Upper lobe of right lung (tissue), 1 donor: Measurements from ENCODE around the gene COL6A1. TPM values are rescaled to one million over a fixed set of nuclear protein-coding genes. Genes with fewer than 3 reads are reported as not detected.

Source experiments
- ATAC-seq: fragments of 200-7000 bp; cut with Tn5 transposase; one replicate; pipeline ENCODE4 v1.9.1; 2020; ENCODE audit warnings: mild to moderate bottlenecking, moderate library complexity
- DNase-seq: peaks from one replicate; pipeline ENCODE4 v3.0.0-alpha.2; 2020
- H3K27ac ChIP-seq: fragments of 200-600 bp; one replicate; pipeline ENCODE4 v1.8.0; 2022
- H3K27me3 ChIP-seq: fragments of 200-600 bp; one replicate; pipeline ENCODE4 v1.8.0; 2022; ENCODE audit warnings: mild to moderate bottlenecking
- H3K36me3 ChIP-seq: fragments of 200-600 bp; one replicate; pipeline ENCODE4 v1.8.0; 2022
- H3K4me1 ChIP-seq: fragments of 200-600 bp; one replicate; pipeline ENCODE4 v1.8.0; 2022
- H3K4me3 ChIP-seq: fragments of 200-600 bp; one replicate; pipeline ENCODE4 v1.8.0; 2022; ENCODE audit warnings: mild to moderate bottlenecking
- H3K9me3 ChIP-seq: fragments of 200-600 bp; one replicate; pipeline ENCODE4 v1.8.0; 2022
- intact Hi-C: fragments of 100-400 bp; cut with DNase I; formaldehyde crosslinking; loops from one replicate; pipeline ENCODE4 v1.11.0; 2022
- total RNA-seq: library from RNA; stranded (reverse); fragmentation: NEBNext Ultra II Directional; extraction: Animal tissue kit (Norgen Biotek cat#: 25700); gene quantifications from one replicate; pipeline ENCODE4 v1.2.1, GENCODE V29; 2021
- TF ChIP-seq, protein P1 (sequence below): fragments of 200-600 bp; IDR thresholded peaks from one replicate; pipeline ENCODE4 v1.8.0; 2022; ENCODE audit warnings: antibody characterized with exemption
- donor health status: DM: no; HTN: yes; CAD: no; lungs with severe emphysema.

Gene COL6A1
- total RNA-seq, 1 donor from 2014 or later: 175 TPM

GRCh38 chr21:45990741-45991605, 9.4 kb downstream of the COL6A1 start:
- H3K27ac ChIP-seq: no peak overlapping the region
- H3K36me3 ChIP-seq: peaks cover 18% of the 10 kb centered on the region
- peak; percentile 61 for DNase-seq
- ATAC-seq: no peak
- no peaks in the 10 kb centered on the region for H3K9me3 ChIP-seq
- H3K27me3 ChIP-seq: no peaks in the 10 kb centered on the region
- H3K4me1 ChIP-seq: no peaks in the 10 kb centered on the region
- no peak overlapping the region for H3K4me3 ChIP-seq
- TF ChIP-seq, protein P1, sequence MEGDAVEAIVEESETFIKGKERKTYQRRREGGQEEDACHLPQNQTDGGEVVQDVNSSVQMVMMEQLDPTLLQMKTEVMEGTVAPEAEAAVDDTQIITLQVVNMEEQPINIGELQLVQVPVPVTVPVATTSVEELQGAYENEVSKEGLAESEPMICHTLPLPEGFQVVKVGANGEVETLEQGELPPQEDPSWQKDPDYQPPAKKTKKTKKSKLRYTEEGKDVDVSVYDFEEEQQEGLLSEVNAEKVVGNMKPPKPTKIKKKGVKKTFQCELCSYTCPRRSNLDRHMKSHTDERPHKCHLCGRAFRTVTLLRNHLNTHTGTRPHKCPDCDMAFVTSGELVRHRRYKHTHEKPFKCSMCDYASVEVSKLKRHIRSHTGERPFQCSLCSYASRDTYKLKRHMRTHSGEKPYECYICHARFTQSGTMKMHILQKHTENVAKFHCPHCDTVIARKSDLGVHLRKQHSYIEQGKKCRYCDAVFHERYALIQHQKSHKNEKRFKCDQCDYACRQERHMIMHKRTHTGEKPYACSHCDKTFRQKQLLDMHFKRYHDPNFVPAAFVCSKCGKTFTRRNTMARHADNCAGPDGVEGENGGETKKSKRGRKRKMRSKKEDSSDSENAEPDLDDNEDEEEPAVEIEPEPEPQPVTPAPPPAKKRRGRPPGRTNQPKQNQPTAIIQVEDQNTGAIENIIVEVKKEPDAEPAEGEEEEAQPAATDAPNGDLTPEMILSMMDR: no peak
- intact Hi-C loops: no loop called here

GRCh38 chr21:45991606-45992300, 10.2 kb downstream of the COL6A1 start:
- H3K36me3 ChIP-seq: peaks cover 10% of the 10 kb centered on the region

GRCh38 chr21:45992301-45993209, 11.0 kb downstream of the COL6A1 start:
- Histone ChIP-seq H3K27me3 (no peaks in the 10 kb centered on the region), H3K27ac (peak overlapping the region; percentile 30), H3K36me3 (peaks cover 8% of the 10 kb centered on the region), H3K9me3 (no peaks in the 10 kb centered on the region), H3K4me3 (no peak overlapping the region), H3K4me1 (no peaks in the 10 kb centered on the region)
- TF ChIP-seq, protein P1: no peak
- no peak for ATAC-seq
- peak; percentile 65 for DNase-seq
- intact Hi-C loops: no loop called here

More at GRCh38 chr21:45991606-45992300, 10.2 kb downstream of the COL6A1 start:
- no peaks in the 10 kb centered on the region for H3K27me3 ChIP-seq
- intact Hi-C loops: no loop called here
- no peak overlapping the region for H3K4me3 ChIP-seq
- H3K9me3 ChIP-seq: no peaks in the 10 kb centered on the region
- no peak for ATAC-seq
- DNase-seq: peak; percentile 51
- no peaks in the 10 kb centered on the region for H3K4me1 ChIP-seq
- TF ChIP-seq, protein P1: no peak
- H3K27ac ChIP-seq: peak overlapping the region; percentile 17

GRCh38 chr21:45993210-45994085, 11.9 kb downstream of the COL6A1 start:
- peaks cover 14% of the 10 kb centered on the region for H3K36me3 ChIP-seq
- DNase-seq (peak; percentile 61), ATAC-seq (no peak)
- intact Hi-C loops: no loop called here
- peak overlapping the region; percentile 30 for H3K27ac ChIP-seq
- no peaks in the 10 kb centered on the region for H3K27me3 ChIP-seq
- no peaks in the 10 kb centered on the region for H3K9me3 ChIP-seq
- no peaks in the 10 kb centered on the region for H3K4me1 ChIP-seq
- TF ChIP-seq, protein P1: no peak
- H3K4me3 ChIP-seq: no peak overlapping the region
